Duodenal mucosa (tissue), 2 donors: ENCODE results near the gene IL11RA.
A peak's percentile ranks its signal among the peaks of the same experiment; 100 is the strongest.

ENCODE experiments used
- H3K27ac ChIP-seq: one replicate; pipeline ENCODE4 v1.7.0; 2013; ENCODE audit warnings: low read depth, low read length
- H3K27me3 ChIP-seq, 2 donors: one replicate each; pipeline ENCODE4 v1.7.0; 2013; ENCODE audit warnings: low read length in 2 of 2, control low read depth in 1 of 2; ENCODE audit not compliant: insufficient read depth in 2 of 2, control insufficient read depth in 1 of 2
- H3K36me3 ChIP-seq, 2 donors: one replicate each; pipeline ENCODE4 v1.7.0; 2013; ENCODE audit warnings: low read length in 2 of 2, control low read depth in 1 of 2; ENCODE audit not compliant: insufficient read depth in 2 of 2, control insufficient read depth in 1 of 2
- H3K4me1 ChIP-seq, 2 donors: one replicate each; pipeline ENCODE4 v1.7.0; 2013; ENCODE audit warnings: low read length in 2 of 2, control low read depth in 1 of 2; ENCODE audit not compliant: insufficient read depth in 2 of 2, control insufficient read depth in 1 of 2
- H3K4me3 ChIP-seq, 2 donors: one replicate each; pipeline ENCODE4 v1.7.0; 2013; ENCODE audit warnings: low read length in 2 of 2, low read depth in 1 of 2
- H3K9ac ChIP-seq, 2 donors: one replicate each; pipeline ENCODE4 v1.7.0; 2013; ENCODE audit warnings: low read length in 2 of 2, low read depth in 1 of 2
- H3K9me3 ChIP-seq, 2 donors: one replicate each; pipeline ENCODE4 v1.7.0; 2013; ENCODE audit warnings: low read length in 2 of 2, control low read depth in 1 of 2; ENCODE audit not compliant: control insufficient read depth in 1 of 2

IL11RA gene

GRCh38 chr9:34615132-34615531, 36.9 kb upstream of the IL11RA start:
- H3K9me3 ChIP-seq = no peaks in the 10 kb centered on the region
- H3K9ac ChIP-seq = no peak overlapping the region
- H3K27ac ChIP-seq = no peak overlapping the region
- peaks cover 32 to 34% of the 10 kb centered on the region in 2 donors for H3K4me1 ChIP-seq
- no peaks in the 10 kb centered on the region for H3K27me3 ChIP-seq
- H3K4me3 ChIP-seq = no peak overlapping the region
- peaks cover 24 to 50% of the 10 kb centered on the region in 2 donors for H3K36me3 ChIP-seq

GRCh38 chr9:34620061-34620994, 31.7 kb upstream of the IL11RA start, which contains the start of gene DCTN3:
TSS of gene DCTN3 (minus strand) at chr9:34620495. CDS start at chr9:34620464, 31 bp downstream.
- H3K9ac ChIP-seq = peak within 1 kb of the TSS; percentile 58 to 77
- no peaks in the 10 kb centered on the region for H3K9me3 ChIP-seq
- peaks cover 17 to 30% of the 10 kb centered on the region in 2 donors for H3K36me3 ChIP-seq
- H3K27me3 ChIP-seq = peaks cover 34 to 37% of the 10 kb centered on the region in 2 donors
- no peak within 1 kb of the TSS for H3K27ac ChIP-seq
- H3K4me1 ChIP-seq = peaks cover 13 to 14% of the 10 kb centered on the region in 2 donors
- H3K4me3 ChIP-seq = peak within 1 kb of the TSS; percentile 86 to 89

- Histone ChIP-seq H3K9me3 (no peaks in the 10 kb centered on the region), H3K27me3 (peaks cover 64 to 69% of the 10 kb centered on the region in 2 donors), H3K4me1 (peaks cover 18 to 19% of the 10 kb centered on the region in 2 donors), H3K9ac (no peak overlapping the region), H3K4me3 (no peak overlapping the region), H3K27ac (no peak overlapping the region), H3K36me3 (no peaks in the 10 kb centered on the region)
Observed at GRCh38 chr9:34623374-34624235, 28.4 kb upstream of the IL11RA start.

- H3K4me3 ChIP-seq = no peak overlapping the region
- no peaks in the 10 kb centered on the region for H3K36me3 ChIP-seq
- no peak overlapping the region for H3K27ac ChIP-seq
- peaks cover 71 to 75% of the 10 kb centered on the region in 2 donors for H3K27me3 ChIP-seq
- peaks cover 14 to 18% of the 10 kb centered on the region in 2 donors for H3K4me1 ChIP-seq
- no peak overlapping the region for H3K9ac ChIP-seq
- no peaks in the 10 kb centered on the region for H3K9me3 ChIP-seq
Observed at GRCh38 chr9:34624475-34625185, 27.4 kb upstream of the IL11RA start.

GRCh38 chr9:34625186-34625486, 26.8 kb upstream of the IL11RA start:
- H3K36me3 ChIP-seq = no peaks in the 10 kb centered on the region
- H3K4me1 ChIP-seq = peaks cover 12 to 18% of the 10 kb centered on the region in 2 donors
- H3K27ac ChIP-seq = no peak overlapping the region
- H3K27me3 ChIP-seq = peaks cover 71 to 75% of the 10 kb centered on the region in 2 donors
- no peak overlapping the region for H3K9ac ChIP-seq
- H3K4me3 ChIP-seq = no peak overlapping the region
- H3K9me3 ChIP-seq = no peaks in the 10 kb centered on the region

- peaks cover 62% of the 10 kb centered on the region in 2 donors for H3K27me3 ChIP-seq
- H3K4me1 ChIP-seq = peaks cover 17 to 21% of the 10 kb centered on the region in 2 donors
- no peak overlapping the region for H3K9ac ChIP-seq
- H3K9me3 ChIP-seq = no peaks in the 10 kb centered on the region
- no peaks in the 10 kb centered on the region for H3K36me3 ChIP-seq
- peak overlapping the region; percentile 23 to 59 for H3K4me3 ChIP-seq
- no peak overlapping the region for H3K27ac ChIP-seq
Observed at GRCh38 chr9:34627716-34628655, 24.0 kb upstream of the IL11RA start.

- H3K9ac ChIP-seq = no peak within 1 kb of the TSS
- peaks cover 53 to 54% of the 10 kb centered on the region in 2 donors for H3K27me3 ChIP-seq
- no peak within 1 kb of the TSS for H3K27ac ChIP-seq
Observed at GRCh38 chr9:34628656-34629490, 23.1 kb upstream of the IL11RA start, which contains the start of gene ARID3C. TSS of gene ARID3C (minus strand) at chr9:34629066. CDS start at chr9:34628014, 1,052 bp downstream.

GRCh38 chr9:34629491-34629808, 22.5 kb upstream of the IL11RA start:
- peak overlapping the region; percentile 45 to 59 for H3K4me3 ChIP-seq
- H3K36me3 ChIP-seq = no peaks in the 10 kb centered on the region
- peaks cover 19 to 21% of the 10 kb centered on the region in 2 donors for H3K4me1 ChIP-seq
- no peak overlapping the region for H3K9ac ChIP-seq
- H3K27ac ChIP-seq = no peak overlapping the region
- H3K9me3 ChIP-seq = no peaks in the 10 kb centered on the region
- H3K27me3 ChIP-seq = peaks cover 47 to 48% of the 10 kb centered on the region in 2 donors

More at GRCh38 chr9:34628656-34629490, 23.1 kb upstream of the IL11RA start, which contains the start of gene ARID3C:
- no peaks in the 10 kb centered on the region for H3K9me3 ChIP-seq
- peak within 1 kb of the TSS; percentile 45 to 59 for H3K4me3 ChIP-seq
- no peaks in the 10 kb centered on the region for H3K36me3 ChIP-seq
- peaks cover 17 to 21% of the 10 kb centered on the region in 2 donors for H3K4me1 ChIP-seq
